Lung (tissue), 12 donors: Measurements from ENCODE around the gene TP53I11. TPM values are rescaled to one million over a fixed set of nuclear protein-coding genes. Genes with fewer than 3 reads are reported as not detected.

Experiments used
- ATAC-seq: fragments of 200-7000 bp; cut with Tn5 transposase; one replicate; pipeline ENCODE4 v1.9.1; 2020; ENCODE audit warnings: moderate number of reproducible peaks; ENCODE audit not compliant: insufficient read depth, low FRiP score
- DNase-seq, 3 donors: peaks; one replicate each; pipeline ENCODE4 v3.0.0-alpha.2; 2013 to 2017
- H3K27ac ChIP-seq, 2 donors: one replicate each; pipeline ENCODE4 v1.5.1; 2013; ENCODE audit warnings: mild to moderate bottlenecking in 2 of 2, moderate library complexity in 2 of 2, control low read depth in 1 of 2, inconsistent platforms in 1 of 2, low read depth in 1 of 2, low read length in 1 of 2
- H3K27me3 ChIP-seq, 3 donors: one replicate each; pipeline ENCODE4 v1.5.1; 2013; ENCODE audit warnings: low read length in 2 of 3; ENCODE audit not compliant: control insufficient read depth in 3 of 3, insufficient read depth in 3 of 3
- H3K36me3 ChIP-seq, 4 donors: one replicate each; pipeline ENCODE4 v1.5.1; 2013; ENCODE audit warnings: low read length in 4 of 4, mild to moderate bottlenecking in 1 of 4, moderate library complexity in 1 of 4; ENCODE audit not compliant: control insufficient read depth in 4 of 4, insufficient read depth in 4 of 4
- H3K4me1 ChIP-seq, 5 donors: one replicate each; pipeline ENCODE4 v1.5.1; 2013; ENCODE audit warnings: low read length in 5 of 5, mild to moderate bottlenecking in 2 of 5, moderate library complexity in 1 of 5; ENCODE audit not compliant: control insufficient read depth in 5 of 5, insufficient read depth in 5 of 5
- H3K4me3 ChIP-seq: one replicate; pipeline ENCODE4 v1.5.1; 2013; ENCODE audit warnings: mild to moderate bottlenecking, control low read depth, moderate library complexity
- H3K9ac ChIP-seq, 2 donors: one replicate each; pipeline ENCODE4 v1.5.1; 2013; ENCODE audit warnings: low read length in 2 of 2, control low read depth in 1 of 2; ENCODE audit not compliant: insufficient read depth in 1 of 2
- H3K9me3 ChIP-seq, 4 donors: one replicate each; pipeline ENCODE4 v1.5.1; 2013; ENCODE audit warnings: low read length in 3 of 4, mild to moderate bottlenecking in 1 of 4, moderate library complexity in 1 of 4; ENCODE audit not compliant: control insufficient read depth in 4 of 4, insufficient read depth in 3 of 4
- CTCF ChIP-seq: IDR thresholded peaks from 2 replicates; pipeline ENCODE4 v1.5.1; 2012; ENCODE audit warnings: mild to moderate bottlenecking; ENCODE audit errors: control extremely low read depth, extremely low read depth
- WGBS, 2 donors: extraction: QIAGEN DNeasy Blood & Tissue Kit; methylation state at CpG; one replicate each; pipeline ENCODE4 v1.1.7; 2013; 5-methylcytosine and 5-hydroxymethylcytosine counted together
- polyA plus RNA-seq, 2 donors: library from polyadenylated mRNA; stranded (reverse); fragments of 200-250 nt; gene quantifications; one replicate each; pipeline ENCODE4 v1.2.1, GENCODE V29; 2013
- total RNA-seq, 2 donors: library from RNA; depleted of rRNA in 1 of 2; stranded (reverse); fragments of >200 nt in 1 of 2; gene quantifications; one replicate each; pipeline ENCODE4 v1.2.1, GENCODE V29; 2014 to 2021
- donor health status: control.
- donor health status: control.
- donor health status: Bipolar disorder and iron deficiency.
- donor health status: healthy.
- donor health status: DM: yes; HTN: yes; CAD: no.

The TP53I11 gene
- total and polyA plus RNA-seq, 4 donors, result 51.2 to 134 (median 71.9) TPM

- Histone ChIP-seq H3K4me3 (no peak overlapping the region), H3K27me3 (no peaks in the 10 kb centered on the region), H3K4me1 (peaks cover 0 to 10% (median 2%) of the 10 kb centered on the region in 5 donors), H3K36me3 (no peaks in the 10 kb centered on the region), H3K9ac (no peak overlapping the region), H3K27ac (no peak overlapping the region), H3K9me3 (no peaks in the 10 kb centered on the region)
- DNase-seq, result no peak
- no peak for ATAC-seq
- TF ChIP-seq CTCF, result no peak
- 83 to 90% methylated on average over 12 of the region's 12 CpGs for WGBS, 2 donors
Measured at GRCh38 chr11:44969651-44970252, 19.1 kb upstream of the TP53I11 start.

GRCh38 chr11:44968510-44968909 lies 17.8 kb upstream of the TP53I11 start:
- TF ChIP-seq CTCF, result no peak
- DNase-seq, result no peak
- Histone ChIP-seq H3K36me3 (no peaks in the 10 kb centered on the region), H3K27me3 (no peaks in the 10 kb centered on the region), H3K9me3 (no peaks in the 10 kb centered on the region), H3K4me1 (peaks cover 0 to 15% (median 0%) of the 10 kb centered on the region in 5 donors), H3K4me3 (no peak overlapping the region), H3K27ac (no peak overlapping the region), H3K9ac (no peak overlapping the region)
- WGBS, 2 donors, result 81 to 88% methylated on average over 3 of the region's 3 CpGs
- no peak for ATAC-seq

GRCh38 chr11:44967930-44968496 lies 17.3 kb upstream of the TP53I11 start:
- Histone ChIP-seq H3K9ac (no peak overlapping the region), H3K4me1 (peaks cover 0 to 15% (median 0%) of the 10 kb centered on the region in 5 donors), H3K4me3 (no peak overlapping the region), H3K27ac (no peak overlapping the region), H3K36me3 (no peaks in the 10 kb centered on the region), H3K9me3 (no peaks in the 10 kb centered on the region), H3K27me3 (no peaks in the 10 kb centered on the region)
- DNase-seq (no peak), ATAC-seq (no peak)
- 80 to 99% methylated on average over 3 of the region's 3 CpGs for WGBS, 2 donors
- TF ChIP-seq CTCF, result no peak
